Ectodermal cell (in vitro differentiated cells): ENCODE results near the gene MAP3K14.

ENCODE experiments used
- H3K27ac ChIP-seq: 2 replicates; pipeline ENCODE4 v1.7.0; 2013; ENCODE audit warnings: mild to moderate bottlenecking, low read depth, low read length; ENCODE audit not compliant: insufficient read depth, poor library complexity, severe bottlenecking
- H3K27me3 ChIP-seq: 2 replicates; pipeline ENCODE4 v1.7.0; 2013; ENCODE audit warnings: mild to moderate bottlenecking, low read length; ENCODE audit not compliant: insufficient read depth, control insufficient read depth, poor library complexity, severe bottlenecking
- H3K36me3 ChIP-seq: one replicate; pipeline ENCODE4 v1.7.0; 2013; ENCODE audit warnings: low read length; ENCODE audit not compliant: control insufficient read depth, insufficient read depth
- H3K4me1 ChIP-seq: one replicate; pipeline ENCODE4 v1.7.0; 2013; ENCODE audit warnings: low read length; ENCODE audit not compliant: control insufficient read depth, insufficient read depth
- H3K4me3 ChIP-seq: 2 replicates; pipeline ENCODE4 v1.7.0; 2013; ENCODE audit warnings: low read depth, low read length, control low read depth; ENCODE audit not compliant: insufficient read depth
- H3K9me3 ChIP-seq: 2 replicates; pipeline ENCODE4 v1.7.0; 2013; ENCODE audit warnings: mild to moderate bottlenecking, low read length, moderate library complexity; ENCODE audit not compliant: control insufficient read depth
- WGBS, 2 experiments: methylation state at CpG; one replicate each; pipeline ENCODE4 v1.1.7; 2013; ENCODE audit warnings: missing lambda C conversion rate in 2 of 2; 5-methylcytosine and 5-hydroxymethylcytosine counted together

Gene MAP3K14

DNA sequence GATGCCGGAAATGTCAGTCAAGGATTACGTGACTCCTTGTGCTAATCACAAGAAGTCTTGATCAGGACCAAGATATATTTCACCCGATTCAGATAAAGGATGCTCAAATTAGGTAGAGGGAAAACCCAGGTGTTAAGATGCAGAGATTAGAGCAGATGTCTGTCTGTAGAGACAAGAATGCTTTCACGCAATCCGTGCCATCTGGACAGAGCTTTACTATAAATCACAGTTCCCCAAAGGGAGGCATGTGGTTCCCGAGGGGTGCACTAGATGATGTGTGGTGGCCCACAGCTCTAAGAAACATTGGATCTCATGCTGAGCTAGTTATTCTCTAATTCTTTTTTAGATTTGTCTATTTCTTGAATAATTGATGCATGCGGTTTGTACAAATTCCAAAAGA lies 9.8 kb upstream of the MAP3K14 start:
- WGBS, 2 experiments = 94 to 96% methylated on average over 6 of the region's 7 CpGs
- Histone ChIP-seq H3K36me3 (no peaks in the 10 kb centered on the region), H3K4me1 (no peaks in the 10 kb centered on the region), H3K27me3 (no peaks in the 10 kb centered on the region), H3K9me3 (no peaks in the 10 kb centered on the region), H3K27ac (no peak overlapping the region), H3K4me3 (no peak overlapping the region)

GRCh38 chr17:45325810-45326209 lies 9.0 kb upstream of the MAP3K14 start:
- Histone ChIP-seq H3K27ac (no peak overlapping the region), H3K4me1 (no peaks in the 10 kb centered on the region), H3K36me3 (no peaks in the 10 kb centered on the region), H3K9me3 (no peaks in the 10 kb centered on the region), H3K4me3 (no peak overlapping the region), H3K27me3 (no peaks in the 10 kb centered on the region)
- WGBS, 2 experiments = 83 to 84% methylated on average over 4 of the region's 4 CpGs

GRCh38 chr17:45324336-45324735 lies 7.5 kb upstream of the MAP3K14 start:
- WGBS, 2 experiments = 94 to 100% methylated on average over 1 of the region's 1 CpG
- no peak overlapping the region for H3K27ac ChIP-seq
- H3K9me3 ChIP-seq = no peaks in the 10 kb centered on the region
- no peaks in the 10 kb centered on the region for H3K36me3 ChIP-seq
- no peaks in the 10 kb centered on the region for H3K4me1 ChIP-seq
- no peak overlapping the region for H3K4me3 ChIP-seq
- H3K27me3 ChIP-seq = no peaks in the 10 kb centered on the region

- H3K4me1 ChIP-seq = peaks cover 7% of the 10 kb centered on the region
- no peaks in the 10 kb centered on the region for H3K36me3 ChIP-seq
- no peak overlapping the region for H3K4me3 ChIP-seq
- 71 to 95% methylated on average over 1 to 2 of the region's 2 CpGs for WGBS, 2 experiments
- H3K9me3 ChIP-seq = no peaks in the 10 kb centered on the region
- H3K27me3 ChIP-seq = no peaks in the 10 kb centered on the region
- no peak overlapping the region for H3K27ac ChIP-seq
These were observed 5.3 kb upstream of the MAP3K14 start for GRCh38 chr17:45322168-45322567.

DNA sequence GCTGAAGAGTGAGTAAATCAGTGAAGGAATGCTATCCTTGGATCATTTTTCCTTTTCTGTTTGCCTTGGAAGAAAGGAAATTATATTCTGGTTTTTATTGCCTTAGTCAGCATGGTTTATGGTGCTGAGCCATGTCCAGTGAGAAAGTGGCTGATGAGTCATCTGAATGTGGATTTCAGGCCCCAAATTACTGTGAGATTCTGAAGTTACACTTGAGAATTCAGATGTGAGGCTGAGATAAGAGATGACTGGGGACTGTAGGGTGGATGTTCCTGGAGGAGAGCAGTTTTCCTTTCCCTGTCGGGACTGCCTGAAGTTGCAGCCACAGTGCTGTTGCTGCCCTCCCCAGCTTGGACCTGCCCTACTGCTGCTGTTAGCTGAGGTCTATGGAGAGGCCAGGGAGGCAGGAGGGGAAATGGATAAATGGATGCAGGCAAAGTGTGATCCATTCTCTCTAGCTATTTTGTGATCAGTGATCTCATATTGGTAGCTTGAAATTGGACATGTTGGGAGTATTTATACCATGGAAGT lies 4.2 kb upstream of the MAP3K14 start:
- H3K4me1 ChIP-seq = peaks cover 7% of the 10 kb centered on the region
- H3K36me3 ChIP-seq = no peaks in the 10 kb centered on the region
- no peak overlapping the region for H3K4me3 ChIP-seq
- no peak overlapping the region for H3K27ac ChIP-seq
- no peaks in the 10 kb centered on the region for H3K27me3 ChIP-seq
- no peaks in the 10 kb centered on the region for H3K9me3 ChIP-seq
- WGBS, 2 experiments = 65 to 71% methylated on average over 1 of the region's 1 CpG

GRCh38 chr17:45320349-45320930 lies 3.6 kb upstream of the MAP3K14 start:
- no peaks in the 10 kb centered on the region for H3K36me3 ChIP-seq
- peaks cover 13% of the 10 kb centered on the region for H3K4me1 ChIP-seq
- no peak overlapping the region for H3K27ac ChIP-seq
- H3K4me3 ChIP-seq = no peak overlapping the region
- no peaks in the 10 kb centered on the region for H3K9me3 ChIP-seq
- H3K27me3 ChIP-seq = no peaks in the 10 kb centered on the region
- WGBS, 2 experiments = 91 to 92% methylated on average over 5 of the region's 5 CpGs

DNA sequence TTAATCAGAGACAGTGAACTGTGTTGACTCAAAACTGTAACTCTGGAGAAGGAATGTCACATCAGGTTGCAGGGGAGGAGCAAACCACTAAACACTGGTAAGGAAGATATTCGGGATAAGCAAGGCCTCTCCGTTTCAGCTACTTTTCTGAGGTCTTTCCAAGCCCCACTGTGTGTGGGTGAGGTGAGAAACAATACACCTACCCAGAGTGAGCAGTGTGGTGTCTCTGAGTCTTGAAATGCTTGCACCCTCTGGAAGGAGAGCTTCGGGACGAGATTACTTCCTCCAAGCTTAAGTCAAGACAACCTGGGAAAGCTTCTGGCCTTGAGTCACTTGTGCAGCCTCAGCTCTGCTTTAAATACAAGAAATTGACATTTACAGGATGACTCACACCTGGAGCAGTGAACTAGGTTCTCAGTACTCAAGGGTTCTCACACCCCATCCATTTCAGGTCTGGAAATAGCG lies 2.5 kb upstream of the MAP3K14 start:
- no peaks in the 10 kb centered on the region for H3K36me3 ChIP-seq
- H3K27ac ChIP-seq = no peak overlapping the region
- H3K9me3 ChIP-seq = no peaks in the 10 kb centered on the region
- H3K4me1 ChIP-seq = peaks cover 21% of the 10 kb centered on the region
- WGBS, 2 experiments = 93 to 96% methylated on average over 5 of the region's 5 CpGs
- no peaks in the 10 kb centered on the region for H3K27me3 ChIP-seq
- H3K4me3 ChIP-seq = no peak overlapping the region

DNA sequence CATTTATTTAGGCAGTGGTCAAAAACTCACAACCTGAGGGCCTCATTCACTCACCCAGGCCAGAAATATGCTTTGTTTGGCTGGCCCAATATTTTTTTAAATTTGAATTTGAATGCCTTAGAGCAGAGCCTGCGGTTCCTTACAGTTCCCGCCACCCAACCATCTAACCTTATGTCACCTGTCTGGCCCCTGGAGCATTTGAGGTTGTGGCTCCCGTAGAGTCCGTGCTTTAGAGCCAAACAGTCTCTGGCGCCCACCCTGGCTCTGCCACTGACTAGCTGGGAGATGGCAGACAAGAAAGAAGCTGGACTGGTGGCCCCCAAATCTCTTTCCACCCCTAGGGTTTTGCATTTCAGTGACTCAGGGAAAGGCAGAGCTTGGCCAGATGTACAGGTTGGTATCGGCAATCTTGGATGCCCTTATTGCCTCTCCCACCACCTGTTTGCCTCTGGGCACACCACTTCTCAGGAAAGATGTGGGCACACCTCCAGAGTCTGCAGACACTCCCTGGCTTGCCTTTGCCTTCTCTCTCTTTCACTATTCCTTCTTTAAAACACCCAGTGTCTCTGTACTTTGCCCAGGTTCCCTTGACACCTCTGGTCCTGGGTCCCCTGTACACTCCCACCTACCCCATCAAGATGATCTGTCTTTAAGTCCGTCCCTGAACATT lies 1.9 kb upstream of the MAP3K14 start:
- Histone ChIP-seq H3K4me1 (peaks cover 25% of the 10 kb centered on the region), H3K36me3 (no peaks in the 10 kb centered on the region), H3K4me3 (no peak overlapping the region), H3K27ac (no peak overlapping the region), H3K9me3 (no peaks in the 10 kb centered on the region), H3K27me3 (no peaks in the 10 kb centered on the region)
- 89 to 94% methylated on average over 7 of the region's 7 CpGs for WGBS, 2 experiments

- WGBS, 2 experiments = 1% methylated on average over 54 of the region's 54 CpGs
- Histone ChIP-seq H3K9me3 (no peaks in the 10 kb centered on the region), H3K27me3 (no peaks in the 10 kb centered on the region), H3K27ac (peak overlapping the region; percentile 94), H3K36me3 (no peaks in the 10 kb centered on the region), H3K4me1 (peaks cover 25% of the 10 kb centered on the region), H3K4me3 (peak overlapping the region; percentile 81)
These were observed 500 bp upstream of the MAP3K14 start for GRCh38 chr17:45317111-45317928.
